Lower leg skin (tissue), 3 donors: ENCODE measurements around the gene FRMD8.

Experiments used
- CTCF ChIP-seq, 3 donors: fragments of 450-650 bp; IDR thresholded peaks; one replicate each; pipeline ENCODE4 v1.5.1; 2016; ENCODE audit warnings: antibody characterized with exemption in 3 of 3, mild to moderate bottlenecking in 3 of 3, moderate library complexity in 2 of 3
- POLR2A ChIP-seq, 2 donors: fragments of 450-650 bp; IDR thresholded peaks; one replicate each; pipeline ENCODE4 v1.6.1; 2016 to 2017; ENCODE audit warnings: antibody characterized with exemption in 2 of 2, mild to moderate bottlenecking in 1 of 2, moderate library complexity in 1 of 2

GRCh38 chr11:65428578-65429067, 42.2 kb downstream of the FRMD8 start:
- TF ChIP-seq CTCF (IDR thresholded peaks at IDR 0.05): no peak
- TF ChIP-seq POLR2A (IDR thresholded peaks at IDR 0.05): no peak
